ENCODE results near the gene C22orf39. TPM values are rescaled to one million over a fixed set of nuclear protein-coding genes. Genes with fewer than 3 reads are reported as not detected.

Gene C22orf39
- 10 to 100 TPM; 29.1 to 48.6 (median 43.6) TPM for total RNA-seq

GRCh38 chr22:19447330-19448075, at the start of gene C22orf39:
C22orf39 (minus strand) TSS chr22:19447711; CDS start chr22:19447688, 23 bp downstream.
- ATAC-seq (ENCODE audit: low FRiP score in 2 of 2), result peak; percentile 94 to 97
- Histone ChIP-seq H3K27me3 (no peaks in the 10 kb centered on the region), H3K4me3 (peak within 1 kb of the TSS; percentile 74 to 92 (median 82)), H3K4me1 (peaks cover 20 to 40% (median 25%) of the 10 kb centered on the region in 4 donors), H3K36me3 (peaks cover 4 to 38% (median 21%) of the 10 kb centered on the region in 4 donors), H3K27ac (peak within 1 kb of the TSS; percentile 90 to 96 (median 91)), H3K9me3 (no peaks in the 10 kb centered on the region)
- WGBS, 2 donors, result 0 to 1% methylated on average over 8 to 61 of the region's 92 CpGs
- TF ChIP-seq CTCF (IDR thresholded peaks at IDR 0.05) (peak in 1 of 6 experiments; percentile 21), POLR2A (IDR thresholded peaks at IDR 0.05) (peak; percentile 15 to 96 (median 84)), EP300 (IDR thresholded peaks at IDR 0.05) (no peak), POLR2AphosphoS5 (IDR thresholded peaks at IDR 0.05) (peak; percentile 77 to 87)
- peak; percentile 94 to 96 for DNase-seq

- no peak for DNase-seq
Observed at GRCh38 chr22:19497245-19497644, 49.7 kb upstream of the C22orf39 start.

GRCh38 chr22:19496324-19496630, 48.8 kb upstream of the C22orf39 start:
- ATAC-seq (ENCODE audit: low FRiP score in 2 of 2) (no peak), DNase-seq (no peak)
- Histone ChIP-seq H3K9me3 (no peaks in the 10 kb centered on the region), H3K36me3 (no peaks in the 10 kb centered on the region), H3K4me3 (no peak overlapping the region), H3K4me1 (peaks cover 0 to 2% (median 0%) of the 10 kb centered on the region in 4 donors), H3K27me3 (no peaks in the 10 kb centered on the region), H3K27ac (no peak overlapping the region)
- TF ChIP-seq CTCF (IDR thresholded peaks at IDR 0.05), result no peak
- no peak for TF ChIP-seq POLR2A (IDR thresholded peaks at IDR 0.05)
- TF ChIP-seq POLR2AphosphoS5 (IDR thresholded peaks at IDR 0.05), result no peak
- TF ChIP-seq EP300 (IDR thresholded peaks at IDR 0.05), result no peak
- WGBS, 2 donors, result 94 to 99% methylated on average over 3 of the region's 3 CpGs

More at GRCh38 chr22:19497245-19497644, 49.7 kb upstream of the C22orf39 start:
- no peaks in the 10 kb centered on the region for H3K27me3 ChIP-seq
- 33 to 43% methylated on average over 2 to 3 of the region's 3 CpGs for WGBS, 2 donors
- no peak for TF ChIP-seq POLR2A (IDR thresholded peaks at IDR 0.05)
- TF ChIP-seq EP300 (IDR thresholded peaks at IDR 0.05), result no peak
- TF ChIP-seq POLR2AphosphoS5 (IDR thresholded peaks at IDR 0.05), result no peak
- TF ChIP-seq CTCF (IDR thresholded peaks at IDR 0.05), result no peak
- H3K36me3 ChIP-seq, result no peaks in the 10 kb centered on the region
- no peak overlapping the region for H3K4me3 ChIP-seq
- no peaks in the 10 kb centered on the region for H3K9me3 ChIP-seq
- ATAC-seq (ENCODE audit: low FRiP score in 2 of 2), result peak in 1 of 2 donors; percentile 5
- no peak overlapping the region for H3K27ac ChIP-seq
- H3K4me1 ChIP-seq, result peaks cover 0 to 2% (median 0%) of the 10 kb centered on the region in 4 donors

- Histone ChIP-seq H3K9me3 (no peaks in the 10 kb centered on the region), H3K27ac (no peak overlapping the region), H3K36me3 (no peaks in the 10 kb centered on the region), H3K27me3 (no peaks in the 10 kb centered on the region), H3K4me1 (peaks cover 0 to 2% (median 0%) of the 10 kb centered on the region in 4 donors), H3K4me3 (no peak overlapping the region)
- no peak for ATAC-seq (ENCODE audit: low FRiP score in 2 of 2)
- 71 to 72% methylated on average over 5 of the region's 5 CpGs for WGBS, 2 donors
- no peak for DNase-seq
- no peak for TF ChIP-seq POLR2AphosphoS5 (IDR thresholded peaks at IDR 0.05)
- TF ChIP-seq CTCF (IDR thresholded peaks at IDR 0.05), result peak in 2 of 6 experiments; percentile 40 to 43
- no peak for TF ChIP-seq POLR2A (IDR thresholded peaks at IDR 0.05)
- no peak for TF ChIP-seq EP300 (IDR thresholded peaks at IDR 0.05)
Observed at GRCh38 chr22:19495562-19496323, 48.2 kb upstream of the C22orf39 start.
